SK-N-SH (cell line): Measurements from ENCODE around the gene C2orf42. TPM values are rescaled to one million over a fixed set of nuclear protein-coding genes. Genes with fewer than 3 reads are reported as not detected.
A peak's percentile ranks its signal among the peaks of the same experiment; 100 is the strongest.
"Not testable (repeated sequence)": the region's sequence is repeated elsewhere in the genome, so short reads cannot be mapped to it uniquely, and the experiment has no call there.

Experiments used
- CTCF ChIA-PET: fragments of 300-600, 350-600 bp; formaldehyde crosslinking; extraction: SDS; loops from one replicate; lab custom pipeline; 2021; lab: Yijun Ruan, JAX
- POLR2A ChIA-PET: fragments of 350-600 bp; sonication (Branson Sonifier 250); formaldehyde crosslinking; extraction: SDS; loops from one replicate; lab custom pipeline; 2020; ENCODE audit warnings: antibody characterized with exemption, inconsistent platforms; lab: Yijun Ruan, JAX
- DNase-seq: peaks from one replicate; pipeline ENCODE4 v3.0.0; 2012
- H2AFZ ChIP-seq: fragments of 200-600 bp; sonication (generic); 2 replicates; pipeline ENCODE4 v1.8.1; 2016; ENCODE audit warnings: antibody characterized with exemption, mild to moderate bottlenecking, low read depth
- H3F3A ChIP-seq: fragments of 200-600 bp; sonication (generic); replicated peaks from 2 replicates; pipeline ENCODE3; 2016; ENCODE audit warnings: antibody characterized with exemption, mild to moderate bottlenecking; ENCODE audit not compliant: insufficient read depth
- H3K27ac ChIP-seq, 2 experiments: fragments of 200-500 bp in 1 of 2; fragments of 200-600 bp in 1 of 2; sonication (Bioruptor generic) in 1 of 2; sonication (generic), shearing (Covaris generic) in 1 of 2; 2 replicates each; pipeline versions ENCODE4 v1.5.1 to v1.6.1; 2014 to 2016; ENCODE audit warnings: low read depth in 2 of 2, inconsistent platforms in 1 of 2, low read length in 1 of 2, mild to moderate bottlenecking in 1 of 2, mixed read lengths in 1 of 2
- H3K27me3 ChIP-seq: fragments of 200-600 bp; sonication (generic), shearing (Covaris generic); 2 replicates; pipeline ENCODE4 v1.6.1; 2016; ENCODE audit warnings: mixed run types; ENCODE audit not compliant: insufficient read depth
- H3K36me3 ChIP-seq, 2 experiments: fragments of 200-500 bp in 1 of 2; fragments of 200-600 bp in 1 of 2; sonication (Bioruptor generic) in 1 of 2; sonication (generic) in 1 of 2; replicated peaks in 1 of 2; 2 replicates each; pipeline versions ENCODE3 to v1.5.1; 2014 to 2016; ENCODE audit warnings: low read length in 1 of 2, mild to moderate bottlenecking in 1 of 2; ENCODE audit not compliant: insufficient read depth in 2 of 2, control insufficient read depth in 1 of 2
- H3K4me1 ChIP-seq, 2 experiments: fragments of 200-500 bp in 1 of 2; fragments of 200-600 bp in 1 of 2; sonication (Bioruptor generic) in 1 of 2; sonication (generic), shearing (Covaris generic) in 1 of 2; 2 replicates each; pipeline versions ENCODE4 v1.5.1 to v1.6.1; 2014 to 2016; ENCODE audit warnings: low read depth in 1 of 2, low read length in 1 of 2, mixed run types in 1 of 2; ENCODE audit not compliant: insufficient read depth in 2 of 2, control insufficient read depth in 1 of 2
- H3K4me2 ChIP-seq: fragments of 200-600 bp; sonication (generic), shearing (Covaris generic); 2 replicates; pipeline ENCODE4 v1.6.1; 2017; ENCODE audit warnings: mixed run types
- H3K4me3 ChIP-seq, 2 experiments: fragments of 200-500 bp in 1 of 2; fragments of 200-600 bp in 1 of 2; sonication (Bioruptor generic) in 1 of 2; sonication (generic), shearing (Covaris generic) in 1 of 2; 2 replicates each; pipeline versions ENCODE4 v1.5.1 to v1.8.1; 2014 to 2016; ENCODE audit warnings: low read depth in 2 of 2, inconsistent platforms in 1 of 2, low read length in 1 of 2, mild to moderate bottlenecking in 1 of 2, mixed read lengths in 1 of 2, moderate library complexity in 1 of 2
- H3K79me2 ChIP-seq: fragments of 200-600 bp; sonication (generic); 2 replicates; pipeline ENCODE4 v1.8.1; 2017; ENCODE audit warnings: mild to moderate bottlenecking; ENCODE audit not compliant: insufficient read depth
- H3K9ac ChIP-seq: fragments of 200-600 bp; sonication (generic); 2 replicates; pipeline ENCODE4 v1.6.1; 2017; ENCODE audit warnings: mixed run types
- H3K9me2 ChIP-seq: fragments of 200-600 bp; sonication (generic); 2 replicates; pipeline ENCODE4 v1.6.1; 2017; ENCODE audit warnings: mixed run types
- H3K9me3 ChIP-seq: fragments of 200-600 bp; sonication (generic); 2 replicates; pipeline ENCODE4 v1.6.1; 2017; ENCODE audit warnings: mixed run types, mild to moderate bottlenecking, moderate library complexity
- H4K20me1 ChIP-seq: fragments of 200-600 bp; sonication (generic); 2 replicates; pipeline ENCODE4 v1.6.1; 2017; ENCODE audit warnings: mild to moderate bottlenecking, mixed run types; ENCODE audit not compliant: insufficient read depth
- EP300 ChIP-seq, 2 experiments: IDR thresholded peaks; 2 replicates each; pipeline versions ENCODE4 v1.4.0 to v1.6.1; 2012; ENCODE audit warnings: borderline replicate concordance in 1 of 2, low read depth in 1 of 2, low read length in 1 of 2
- EZH2phosphoT487 ChIP-seq: fragments of 200-600 bp; sonication (generic); IDR thresholded peaks from 2 replicates; pipeline ENCODE4 v1.6.1; 2017; ENCODE audit warnings: low read depth, mixed run types, mild to moderate bottlenecking, antibody characterized with exemption, moderate library complexity, borderline replicate concordance
- FOXM1 ChIP-seq: IDR thresholded peaks from 2 replicates; pipeline ENCODE4 v1.4.0; 2012; ENCODE audit warnings: low read depth, mild to moderate bottlenecking
- MXI1 ChIP-seq: IDR thresholded peaks from 2 replicates; pipeline ENCODE4 v1.6.1; 2012; ENCODE audit warnings: mild to moderate bottlenecking, low read depth, low read length, improper control_type of control experiment
- NFIC ChIP-seq: IDR thresholded peaks from 2 replicates; pipeline ENCODE4 v1.4.0; 2012; ENCODE audit warnings: borderline replicate concordance
- PBX3 ChIP-seq: IDR thresholded peaks from 2 replicates; pipeline ENCODE4; 2012
- POLR2AphosphoS5 ChIP-seq: IDR thresholded peaks from 2 replicates; pipeline ENCODE4 v1.6.1; 2012; ENCODE audit warnings: low read depth, low read length
- RFX5 ChIP-seq: IDR thresholded peaks from 2 replicates; pipeline ENCODE4 v1.6.1; 2012; ENCODE audit warnings: mild to moderate bottlenecking, improper control_type of control experiment, low read length
- SIN3A ChIP-seq: IDR thresholded peaks from 2 replicates; pipeline ENCODE4 v1.6.1; 2012; ENCODE audit warnings: low read depth, mild to moderate bottlenecking, low read length, moderate library complexity, borderline replicate concordance
- TAF1 ChIP-seq: IDR thresholded peaks from 2 replicates; pipeline ENCODE4 v1.6.1; 2012; ENCODE audit warnings: low read depth, mild to moderate bottlenecking, low read length, moderate library complexity, borderline replicate concordance
- TEAD4 ChIP-seq: IDR thresholded peaks from 2 replicates; pipeline ENCODE4 v1.4.0; 2012; ENCODE audit warnings: mild to moderate bottlenecking, borderline replicate concordance; ENCODE audit not compliant: insufficient read depth
- ZBTB33 ChIP-seq: IDR thresholded peaks from 2 replicates; pipeline ENCODE4 v1.4.0; 2012; ENCODE audit warnings: low read depth, borderline replicate concordance
- WGBS: methylation state at CpG from one replicate; pipeline ENCODE4 v1.1.6; 2017; ENCODE audit warnings: low lambda C conversion rate; 5-methylcytosine and 5-hydroxymethylcytosine counted together
- polyA plus RNA-seq, 3 experiments: library from polyadenylated mRNA; depleted of rRNA; stranded (reverse); fragments of >200 nt; gene quantifications; 2 replicates each; pipeline ENCODE4 v1.2.3, GENCODE V29; 2012
- TF ChIP-seq, protein P1 (sequence below): fragments of 150-350 bp; IDR thresholded peaks from 2 replicates; pipeline ENCODE4 v1.6.1; 2016; ENCODE audit warnings: mild to moderate bottlenecking, low read depth, low read length
- TF ChIP-seq, protein P2 (sequence below): fragments of 200-600 bp; sonication (generic); IDR thresholded peaks from 2 replicates; pipeline ENCODE4 v1.6.1; 2017; ENCODE audit warnings: antibody characterized with exemption, mild to moderate bottlenecking, moderate library complexity
- TF ChIP-seq, protein P3 (sequence below): IDR thresholded peaks from 2 replicates; pipeline ENCODE4 v1.4.0; 2012; ENCODE audit warnings: low read depth

C2orf42 gene
- polyA plus RNA-seq, 1 of the 3 experiments (the other 2 are of a cell fraction), result 5.1 TPM

DNA sequence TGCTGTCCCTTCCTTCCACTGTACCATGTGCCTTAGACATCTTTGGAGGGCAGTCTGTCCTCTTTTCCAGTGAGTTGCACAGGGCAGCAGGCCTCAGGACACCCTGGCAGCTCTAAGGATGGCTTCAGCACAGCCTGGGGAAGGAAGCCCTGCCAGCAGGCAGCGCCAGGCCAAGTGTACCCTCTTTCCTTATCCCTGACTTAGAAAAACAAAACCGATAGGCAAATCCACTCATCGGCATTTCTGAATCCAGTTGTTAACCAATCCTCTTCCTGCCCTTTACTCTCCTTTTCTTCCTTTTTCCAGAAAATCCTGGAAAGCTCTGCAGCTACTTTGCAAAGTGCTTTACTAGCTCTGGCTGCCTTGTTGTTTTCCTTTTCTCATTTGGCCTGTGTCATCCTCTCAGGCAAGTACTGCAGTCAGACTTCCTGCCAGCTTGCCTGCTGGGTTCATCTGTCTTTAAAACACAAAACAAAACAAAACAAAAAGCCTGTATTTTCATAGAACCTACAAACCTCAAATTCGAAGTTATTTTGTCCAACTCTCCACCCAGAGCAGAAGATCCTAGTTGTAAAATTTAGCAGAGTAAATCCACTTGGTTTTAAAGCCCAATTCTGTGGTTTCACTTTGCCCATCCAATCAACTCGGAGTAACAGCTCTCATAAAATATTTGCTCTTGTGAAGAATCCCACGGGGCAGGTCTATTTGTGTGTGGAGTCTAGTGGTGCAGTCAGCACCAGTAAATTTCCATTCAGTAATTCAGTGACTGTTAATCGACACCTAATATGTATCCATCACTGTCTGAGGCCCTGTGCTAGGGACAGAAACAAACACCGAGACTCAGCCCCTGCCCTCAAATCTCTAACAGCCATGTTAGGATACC is 58.3 kb downstream of the C2orf42 start:
- H3K27me3 ChIP-seq, result no peaks in the 10 kb centered on the region
- peak overlapping the region; percentile 84 to 88 for H3K27ac ChIP-seq
- H3K9ac ChIP-seq, result peak overlapping the region; percentile 74
- peak overlapping the region in 1 of 2 experiments; percentile 11; a peak in 1 of 4 replicates for H3K4me3 ChIP-seq
- WGBS, result 39% methylated on average over 8 of the region's 8 CpGs
- POLR2A ChIA-PET, result interaction anchor here (1.0 to 1.2 kb wide), 4 partner anchors 9 to 43 kb away, joined by 3 to 6 read pairs (median 3); no protein-coding TSS in a partner anchor
- no peaks in the 10 kb centered on the region for H3K79me2 ChIP-seq
- peak overlapping the region; percentile 92 for H2AFZ ChIP-seq
- H3K4me2 ChIP-seq, result peak overlapping the region; percentile 77
- H3K4me1 ChIP-seq, result peaks cover 8 to 35% of the 10 kb centered on the region in 2 experiments; a peak in 3 of 4 replicates
- H4K20me1 ChIP-seq, result no peaks in the 10 kb centered on the region
- TF ChIP-seq FOXM1 (no peak), SIN3A (no peak), TAF1 (peak; percentile 61; the same call in 1 of the 2 replicates), PBX3 (no peak), MXI1 (no peak), POLR2AphosphoS5 (no peak), TEAD4 (no peak), ZBTB33 (no peak), EP300 (IDR thresholded peaks at IDR 0.05; ENCODE audit: borderline replicate concordance in 1 of 2, low read depth in 1 of 2, low read length in 1 of 2) (no peak), EZH2phosphoT487 (no peak), NFIC (no peak), RFX5 (no peak)
- TF ChIP-seq, protein P1, sequence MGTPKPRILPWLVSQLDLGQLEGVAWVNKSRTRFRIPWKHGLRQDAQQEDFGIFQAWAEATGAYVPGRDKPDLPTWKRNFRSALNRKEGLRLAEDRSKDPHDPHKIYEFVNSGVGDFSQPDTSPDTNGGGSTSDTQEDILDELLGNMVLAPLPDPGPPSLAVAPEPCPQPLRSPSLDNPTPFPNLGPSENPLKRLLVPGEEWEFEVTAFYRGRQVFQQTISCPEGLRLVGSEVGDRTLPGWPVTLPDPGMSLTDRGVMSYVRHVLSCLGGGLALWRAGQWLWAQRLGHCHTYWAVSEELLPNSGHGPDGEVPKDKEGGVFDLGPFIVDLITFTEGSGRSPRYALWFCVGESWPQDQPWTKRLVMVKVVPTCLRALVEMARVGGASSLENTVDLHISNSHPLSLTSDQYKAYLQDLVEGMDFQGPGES, result no peak
- TF ChIP-seq, protein P2, sequence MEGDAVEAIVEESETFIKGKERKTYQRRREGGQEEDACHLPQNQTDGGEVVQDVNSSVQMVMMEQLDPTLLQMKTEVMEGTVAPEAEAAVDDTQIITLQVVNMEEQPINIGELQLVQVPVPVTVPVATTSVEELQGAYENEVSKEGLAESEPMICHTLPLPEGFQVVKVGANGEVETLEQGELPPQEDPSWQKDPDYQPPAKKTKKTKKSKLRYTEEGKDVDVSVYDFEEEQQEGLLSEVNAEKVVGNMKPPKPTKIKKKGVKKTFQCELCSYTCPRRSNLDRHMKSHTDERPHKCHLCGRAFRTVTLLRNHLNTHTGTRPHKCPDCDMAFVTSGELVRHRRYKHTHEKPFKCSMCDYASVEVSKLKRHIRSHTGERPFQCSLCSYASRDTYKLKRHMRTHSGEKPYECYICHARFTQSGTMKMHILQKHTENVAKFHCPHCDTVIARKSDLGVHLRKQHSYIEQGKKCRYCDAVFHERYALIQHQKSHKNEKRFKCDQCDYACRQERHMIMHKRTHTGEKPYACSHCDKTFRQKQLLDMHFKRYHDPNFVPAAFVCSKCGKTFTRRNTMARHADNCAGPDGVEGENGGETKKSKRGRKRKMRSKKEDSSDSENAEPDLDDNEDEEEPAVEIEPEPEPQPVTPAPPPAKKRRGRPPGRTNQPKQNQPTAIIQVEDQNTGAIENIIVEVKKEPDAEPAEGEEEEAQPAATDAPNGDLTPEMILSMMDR, result 0 out of 2 replicates have a peak, but pooled peaks have one; percentile 10
- TF ChIP-seq, protein P3, sequence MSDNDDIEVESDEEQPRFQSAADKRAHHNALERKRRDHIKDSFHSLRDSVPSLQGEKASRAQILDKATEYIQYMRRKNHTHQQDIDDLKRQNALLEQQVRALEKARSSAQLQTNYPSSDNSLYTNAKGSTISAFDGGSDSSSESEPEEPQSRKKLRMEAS, result peak; percentile 46; the same call in 1 of the 2 replicates
- DNase-seq, result peak; percentile 44
- H3F3A ChIP-seq, result peaks cover 31% of the 10 kb centered on the region
- H3K9me2 ChIP-seq, result no peaks in the 10 kb centered on the region
- CTCF ChIA-PET, result interaction anchor here (0.6 to 1.6 kb wide), 2 partner anchors 9 to 10 kb away, joined by 3 to 6 read pairs; no protein-coding TSS in a partner anchor
- H3K36me3 ChIP-seq, result no peaks in the 10 kb centered on the region
- no peaks in the 10 kb centered on the region for H3K9me3 ChIP-seq

DNA sequence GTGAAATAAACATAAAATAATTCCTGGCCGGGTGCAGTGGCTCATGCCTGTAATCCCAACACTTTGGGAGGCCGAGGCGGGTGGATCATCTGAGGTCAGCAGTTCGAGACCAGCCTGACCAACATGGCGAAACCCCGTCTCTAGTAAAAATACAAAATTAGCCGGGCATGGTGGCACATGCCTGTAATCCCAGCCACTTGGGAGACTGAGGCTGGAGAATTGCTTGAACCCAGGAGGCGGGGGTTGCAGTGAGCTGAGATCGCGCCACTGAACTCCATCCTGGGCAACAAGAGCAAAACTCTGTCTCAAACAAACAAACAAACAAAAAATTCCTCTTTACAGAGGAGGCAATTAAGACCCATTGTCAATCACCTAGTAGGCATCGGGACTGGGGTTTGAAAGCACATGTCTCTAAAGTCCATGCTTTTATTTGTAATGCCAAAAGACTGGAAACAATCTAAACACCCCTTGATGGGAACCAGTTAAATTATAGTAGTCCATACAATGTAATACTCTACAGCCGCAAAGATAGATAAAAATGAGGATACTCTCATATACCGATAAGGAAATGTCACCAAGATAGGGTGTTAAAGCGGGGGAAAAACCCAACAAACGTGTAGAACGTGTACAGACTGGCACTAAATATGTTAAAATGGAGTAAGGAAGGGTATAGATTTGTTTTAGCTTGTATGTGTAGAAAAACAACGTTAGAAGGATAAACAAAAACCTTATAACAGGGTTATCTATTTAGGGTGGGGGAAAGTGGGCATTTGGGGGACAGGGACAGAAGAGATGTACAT is 59.3 kb downstream of the C2orf42 start:
- H2AFZ ChIP-seq, result peak overlapping the region; percentile 92; the same call in 1 of the 2 replicates
- H4K20me1 ChIP-seq, H3K9me3 ChIP-seq, H3K9me2 ChIP-seq, H3K79me2 ChIP-seq, H3K27me3 ChIP-seq, DNase-seq, CTCF ChIA-PET, H3K36me3 ChIP-seq, H3K4me3 ChIP-seq: not testable (repeated sequence)
- H3K4me2 ChIP-seq, result peak overlapping the region; percentile 77
- peak overlapping the region; percentile 74; the same call in 1 of the 2 replicates for H3K9ac ChIP-seq
- POLR2A ChIA-PET, result interaction anchor here (1.2 kb wide), 1 partner anchor 11 kb away, joined by 6 read pairs; no protein-coding TSS in a partner anchor
- peaks cover 8 to 35% of the 10 kb centered on the region in 2 experiments; a peak in 3 of 4 replicates for H3K4me1 ChIP-seq
- H3F3A ChIP-seq, result peaks cover 27% of the 10 kb centered on the region
- WGBS, result 92% methylated on average over 17 of the region's 17 CpGs
- peak overlapping the region; percentile 84 to 88; a peak in 3 of 4 replicates for H3K27ac ChIP-seq
